Activated CD4-positive, alpha-beta T cell treated with anti-CD3 and anti-CD28 coated beads for 1 hour (primary cell): ENCODE data around the gene IP6K2.
"Not testable (repeated sequence)": the region's sequence is repeated elsewhere in the genome, so short reads cannot be mapped to it uniquely, and the experiment has no call there.

Experiments used
- DNase-seq: peaks from one replicate; pipeline ENCODE4 v3.0.0-alpha.2; 2020

Gene IP6K2

GRCh38 chr3:48725185-48725855 is 8.3 kb upstream of the IP6K2 start:
- DNase-seq = not testable (repeated sequence)

GRCh38 chr3:48723725-48724124 is 6.7 kb upstream of the IP6K2 start:
- no peak for DNase-seq

DNA sequence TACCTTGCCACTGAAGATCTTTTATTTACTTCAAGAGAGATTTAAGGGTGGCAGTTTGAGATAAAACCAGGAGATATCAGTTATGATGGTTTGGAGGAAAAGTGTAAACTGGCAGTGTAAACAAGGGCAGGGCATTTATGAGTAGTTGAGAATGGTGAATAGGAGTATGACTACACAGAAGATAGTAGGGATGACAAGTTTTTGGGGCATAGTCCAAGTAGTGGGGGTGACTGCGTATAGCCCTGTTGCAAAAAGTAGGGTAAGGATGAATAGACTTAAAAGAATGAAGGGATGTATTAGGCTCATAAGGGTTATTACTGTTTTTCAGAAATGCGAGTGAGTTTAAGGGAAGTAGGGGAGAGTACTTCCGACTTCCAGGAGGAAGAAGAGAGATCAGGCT is 6.3 kb upstream of the IP6K2 start:
- DNase-seq = not testable (repeated sequence)

DNA sequence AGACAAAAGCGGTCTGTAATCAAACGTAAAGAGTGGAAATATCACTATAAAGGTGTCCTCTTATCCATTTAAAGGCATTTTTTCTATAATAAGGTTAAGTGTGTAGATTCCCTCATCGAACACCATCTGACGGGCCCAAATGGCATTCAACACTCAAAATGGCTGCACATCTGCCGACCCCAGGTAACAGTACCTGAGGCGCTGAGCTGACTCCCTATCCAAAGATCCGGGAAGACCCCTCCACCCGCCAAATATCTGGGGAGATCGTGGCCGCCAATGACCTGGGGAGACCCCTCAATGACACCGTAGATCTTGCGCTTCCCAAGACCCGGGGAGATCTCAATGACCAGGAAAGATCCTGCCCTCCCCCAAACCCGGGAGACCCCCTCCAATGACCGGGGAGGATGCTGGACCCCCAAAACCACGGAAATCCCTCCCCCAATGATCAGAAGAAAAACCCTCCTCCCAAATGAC is 476 bp downstream of the IP6K2 start:
- DNase-seq = no peak

DNA sequence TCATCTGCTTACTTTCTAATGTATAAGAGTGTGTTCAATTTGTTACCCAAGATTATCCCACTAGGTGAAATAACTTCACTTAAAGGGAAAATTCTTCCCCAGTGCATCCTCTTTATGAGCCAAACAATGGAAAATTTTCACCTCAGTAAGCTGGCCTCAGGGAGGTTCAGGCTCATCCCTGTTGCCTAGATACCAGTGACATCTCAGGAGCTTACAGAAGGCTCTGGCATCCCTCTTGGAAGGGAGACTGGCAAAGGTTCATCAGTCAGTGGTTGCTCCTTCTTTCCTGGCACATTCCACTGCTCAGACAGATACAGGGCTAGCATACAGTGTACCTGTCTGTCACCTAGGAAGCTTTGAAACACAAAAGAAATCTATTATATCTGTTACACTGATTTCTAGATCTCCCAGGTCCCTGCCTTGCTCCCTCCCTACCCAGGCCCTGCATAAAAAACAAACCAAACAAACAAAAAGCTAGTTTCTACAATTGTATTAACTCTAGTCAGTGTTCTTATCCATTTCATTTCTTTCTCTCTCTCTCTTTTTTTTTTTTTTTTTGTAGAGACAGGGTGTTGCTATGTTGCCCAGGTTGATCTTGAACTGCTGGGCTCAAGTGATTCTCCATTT is 1.7 kb downstream of the IP6K2 start:
- no peak for DNase-seq

GRCh38 chr3:48711727-48712126 is 5.3 kb downstream of the IP6K2 start:
- no peak for DNase-seq

DNA sequence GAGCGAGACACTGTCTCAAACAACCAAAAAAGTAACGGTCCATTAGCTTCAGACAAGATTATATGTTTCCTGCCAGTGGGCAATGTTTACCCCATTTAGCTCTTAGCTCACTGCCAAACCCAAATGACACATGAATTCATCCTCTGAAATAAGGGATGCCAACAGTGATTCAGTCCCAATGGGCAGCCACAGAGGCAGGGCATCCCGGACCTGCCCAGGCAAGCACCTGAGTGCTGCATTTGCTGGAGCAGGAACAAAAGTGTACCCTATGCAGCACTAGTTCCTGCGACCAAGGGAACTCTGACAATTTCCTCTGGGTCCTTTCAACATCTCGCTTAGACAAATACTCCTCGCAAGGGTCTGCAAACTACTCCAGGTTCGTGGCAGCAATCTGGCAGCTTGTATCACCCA is 8.0 kb downstream of the IP6K2 start:
- DNase-seq = no peak

- no peak for DNase-seq
Measured at GRCh38 chr3:48708481-48708889, 8.5 kb downstream of the IP6K2 start.

- no peak for DNase-seq
Measured at GRCh38 chr3:48707157-48707556, 9.9 kb downstream of the IP6K2 start.

DNA sequence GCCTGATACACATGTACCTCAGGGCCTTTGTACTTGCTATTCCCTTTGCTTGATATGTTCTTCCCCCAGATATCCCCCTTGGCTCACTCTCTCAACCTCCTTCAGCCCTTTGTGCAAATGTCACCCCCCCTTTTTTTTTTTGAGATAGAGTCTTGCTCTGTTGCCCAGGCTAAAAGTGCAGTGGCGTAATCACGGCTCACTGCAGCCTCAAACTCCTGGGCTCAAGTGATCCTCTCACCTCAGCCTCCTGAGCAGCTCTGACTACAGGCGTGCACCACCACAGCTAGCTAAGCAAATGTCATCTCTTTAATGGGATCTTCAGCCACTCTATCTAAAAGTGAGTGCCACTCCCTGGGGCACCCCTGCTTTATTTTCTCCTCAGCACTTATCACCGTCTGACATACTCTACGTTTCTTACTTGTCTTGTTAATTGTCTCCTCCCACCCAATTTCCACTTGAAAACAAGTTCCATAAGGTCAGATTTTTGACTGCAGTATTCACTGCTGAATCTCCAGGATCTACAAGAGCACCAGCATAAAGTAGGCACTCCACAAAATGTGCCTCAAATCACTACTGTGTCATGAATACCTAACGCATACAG is 14.6 kb downstream of the IP6K2 start:
- DNase-seq = no peak

- DNase-seq = no peak
Measured at GRCh38 chr3:48700731-48701405, 16.2 kb downstream of the IP6K2 start.

DNA sequence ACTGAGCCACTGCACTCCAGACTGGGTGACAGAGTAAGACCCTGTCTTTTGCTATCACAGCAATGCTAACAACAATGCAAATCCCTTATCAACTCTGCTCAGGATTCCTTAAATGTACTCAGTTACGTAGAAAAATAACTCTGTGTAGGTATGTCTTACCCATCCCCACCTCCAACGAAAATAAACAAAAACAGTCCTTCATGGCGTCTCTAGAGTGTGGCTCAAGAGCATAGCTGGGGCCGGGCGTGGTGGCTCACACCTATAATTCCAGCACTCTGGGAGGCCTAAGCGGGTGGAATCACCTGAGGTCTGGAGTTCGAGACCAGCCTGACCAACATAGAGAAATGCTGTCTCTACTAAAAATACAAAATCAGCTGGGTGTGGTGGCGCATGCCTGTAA is 18.1 kb downstream of the IP6K2 start:
- DNase-seq = no peak

DNA sequence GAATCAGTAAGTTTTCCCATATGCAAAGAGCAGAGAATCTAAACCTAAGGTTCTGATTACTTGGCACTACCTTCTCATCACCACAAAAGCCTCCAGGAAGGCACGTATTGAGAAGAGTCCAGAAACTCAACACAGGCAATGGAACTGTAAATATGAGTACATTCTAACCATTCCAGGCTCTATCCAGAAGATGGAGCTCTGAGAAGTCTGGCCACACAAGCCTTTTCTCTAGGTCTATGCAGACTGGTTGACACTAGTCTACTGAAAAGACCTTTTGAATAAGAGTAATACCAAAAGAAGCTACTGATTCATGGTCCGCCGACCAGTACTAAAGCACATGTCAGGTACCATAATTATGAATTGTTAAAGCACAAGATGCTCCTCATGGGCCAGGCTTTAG is 19.1 kb downstream of the IP6K2 start:
- DNase-seq = no peak

DNA sequence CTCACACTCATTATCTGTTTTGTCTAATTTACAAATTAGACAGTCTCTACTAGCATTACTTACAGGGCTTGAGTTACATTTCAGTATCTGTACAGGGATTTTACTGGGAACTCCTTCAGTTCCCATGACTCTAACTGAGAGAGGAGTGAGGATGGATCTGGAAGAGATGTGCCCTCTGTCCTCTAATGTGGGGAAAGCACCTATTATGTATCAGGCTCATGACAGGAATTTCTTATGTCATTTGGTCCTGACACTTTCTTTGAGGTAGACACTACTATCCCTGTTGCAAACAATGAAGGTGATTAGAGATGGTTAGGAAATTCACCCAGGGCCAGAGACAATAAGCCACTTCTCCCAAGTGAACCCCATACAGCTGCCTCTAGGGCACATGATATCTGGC is 20.4 kb downstream of the IP6K2 start:
- DNase-seq = no peak

DNA sequence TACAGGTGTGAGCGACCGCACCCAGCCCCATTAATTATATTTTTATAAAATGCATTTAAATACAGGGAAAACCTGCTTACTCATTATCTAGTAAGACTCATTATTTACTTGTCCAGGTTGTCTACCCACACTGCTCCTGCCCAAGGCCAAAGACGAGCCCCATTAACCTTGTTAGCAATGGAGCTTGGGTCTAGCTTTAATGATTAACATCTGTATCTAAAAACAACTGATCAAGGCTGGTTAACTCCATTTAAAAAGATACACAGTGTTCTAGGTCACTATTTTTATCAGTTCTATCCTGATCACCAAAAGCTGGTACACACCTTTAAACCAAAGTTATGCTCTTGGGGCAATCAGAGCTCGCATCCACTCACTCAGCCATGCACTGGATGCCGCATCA is 20.9 kb downstream of the IP6K2 start:
- no peak for DNase-seq

GRCh38 chr3:48695393-48695753 is 21.6 kb downstream of the IP6K2 start:
- no peak for DNase-seq

DNA sequence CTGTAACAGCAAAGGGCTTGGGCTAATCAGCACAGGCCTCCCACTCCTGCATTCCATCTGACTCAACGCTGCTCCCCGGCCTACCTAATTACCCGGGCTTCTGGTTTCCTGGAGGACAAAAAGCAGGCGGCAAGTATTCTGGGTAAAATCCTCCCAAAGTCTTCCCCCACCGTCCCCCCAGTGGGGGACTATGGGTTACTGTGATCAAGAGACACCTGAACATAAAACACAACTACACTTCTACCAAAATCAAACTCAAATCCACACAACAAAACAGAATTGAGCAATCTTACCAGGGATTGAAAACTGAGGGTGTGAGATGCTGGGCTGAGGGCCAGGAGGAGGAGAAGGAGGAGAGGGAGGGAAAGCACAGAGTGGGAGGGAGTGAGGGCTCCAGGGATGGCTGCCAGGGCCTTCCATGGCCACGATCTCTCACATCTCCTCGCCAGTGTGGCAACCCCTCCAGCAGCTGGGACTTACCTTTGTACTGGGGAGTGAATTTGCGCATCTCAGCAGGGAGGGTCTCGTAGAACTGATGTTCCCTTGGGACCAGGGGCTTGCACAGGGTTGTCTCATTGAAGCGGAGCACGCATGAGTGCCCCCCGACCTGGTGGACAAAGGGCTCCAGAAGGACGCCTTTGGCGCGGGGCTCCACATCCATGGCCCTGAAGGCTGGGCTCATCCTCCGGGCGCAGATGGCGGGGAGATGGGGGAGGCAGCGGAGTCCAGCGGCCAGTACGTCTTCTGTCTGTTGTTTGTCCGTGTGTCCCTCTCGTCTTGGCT is 22.2 kb downstream of the IP6K2 start:
- no peak for DNase-seq

DNA sequence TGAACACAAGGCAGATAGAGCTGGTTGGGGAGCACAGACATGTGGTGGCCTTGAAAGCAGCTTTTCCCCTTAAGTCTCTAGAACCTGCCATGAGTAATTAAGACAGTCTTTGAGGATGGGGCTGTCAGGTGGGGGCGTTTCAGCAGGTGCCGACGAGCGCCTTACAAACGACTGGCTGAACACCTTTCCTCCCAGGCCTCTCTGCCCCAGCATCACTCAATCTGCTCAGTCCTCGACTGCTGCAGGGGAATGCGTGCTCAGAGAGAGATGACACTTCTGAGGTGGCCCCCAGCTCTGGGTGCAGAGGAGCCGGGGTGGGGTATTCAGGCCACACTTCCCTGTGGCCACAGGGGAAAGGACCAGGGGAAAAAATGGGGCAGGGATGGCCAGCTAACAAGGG is 23.2 kb downstream of the IP6K2 start:
- no peak for DNase-seq

DNA sequence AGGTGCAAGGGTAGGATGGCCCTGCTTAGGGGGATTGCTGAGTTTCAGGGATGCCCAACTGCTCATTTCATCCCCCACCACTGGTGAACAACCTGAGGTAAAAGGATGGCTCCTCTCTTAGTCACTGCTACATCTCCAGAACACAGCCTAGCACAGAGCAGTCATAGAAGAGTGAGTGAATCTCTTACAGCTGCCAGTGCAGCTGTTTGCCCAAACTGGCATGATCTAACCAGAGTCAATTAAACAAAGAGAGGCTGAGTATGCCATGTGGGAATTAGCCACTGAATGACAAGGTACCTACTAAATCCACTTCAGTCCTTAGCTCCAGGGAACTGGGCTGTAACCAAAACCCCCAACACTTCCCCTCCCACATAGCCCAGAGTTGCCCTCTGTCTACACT is 24.5 kb downstream of the IP6K2 start:
- DNase-seq = no peak

- DNase-seq = no peak
Measured at GRCh38 chr3:48690846-48691458, 26.1 kb downstream of the IP6K2 start.

GRCh38 chr3:48689384-48689783 is 27.6 kb downstream of the IP6K2 start:
- no peak for DNase-seq

DNA sequence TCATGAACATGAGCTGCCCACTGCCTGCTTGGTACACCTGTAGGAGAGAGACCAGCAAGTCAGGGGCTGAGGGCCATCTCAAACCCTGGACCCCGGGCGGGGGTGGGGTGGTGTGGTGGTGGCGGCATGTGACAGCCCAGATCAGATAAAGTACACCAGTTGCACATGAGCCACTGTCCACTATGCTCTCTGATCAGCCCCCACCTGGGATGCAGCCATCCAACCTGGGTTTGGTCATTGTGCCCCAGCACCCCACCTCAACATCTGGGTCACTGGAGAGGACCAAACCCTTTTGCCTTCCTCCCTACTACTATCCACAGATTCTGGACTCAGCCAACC is 28.3 kb downstream of the IP6K2 start:
- no peak for DNase-seq
